Uterus (tissue), 4 donors: ENCODE data around the gene SERP2. TPM values are rescaled to one million over a fixed set of nuclear protein-coding genes. Genes with fewer than 3 reads are reported as not detected.
"Not testable (repeated sequence)": the region's sequence is repeated elsewhere in the genome, so short reads cannot be mapped to it uniquely, and the experiment has no call there.

Experiments used
- DNase-seq, 2 donors: peaks; one replicate each; pipeline ENCODE4 v3.0.0-alpha.2; 2019 to 2020
- H3K27ac ChIP-seq, 2 donors: fragments of 200-600 bp; sonication (generic); 1 replicate in 1 of 2; 2 replicates in 1 of 2; pipeline ENCODE4 v1.5.1; 2016 to 2018
- H3K27me3 ChIP-seq, 2 donors: fragments of 200-600 bp; sonication (generic); one replicate each; pipeline ENCODE4 v1.5.1; 2018 to 2019; ENCODE audit warnings: control low read depth in 1 of 2
- H3K36me3 ChIP-seq, 2 donors: fragments of 200-600 bp; sonication (generic); one replicate each; pipeline ENCODE4 v1.5.1; 2019; ENCODE audit warnings: control low read depth in 1 of 2
- H3K4me1 ChIP-seq, 2 donors: fragments of 200-600 bp; sonication (generic); one replicate each; pipeline ENCODE4 v1.5.1; 2018 to 2019; ENCODE audit warnings: control low read depth in 1 of 2
- H3K4me3 ChIP-seq, 2 donors: fragments of 200-600 bp; sonication (generic); 1 replicate in 1 of 2; 2 replicates in 1 of 2; pipeline ENCODE4 v1.5.1; 2018 to 2019; ENCODE audit warnings: mild to moderate bottlenecking in 1 of 2
- H3K9me3 ChIP-seq, 2 donors: fragments of 200-600 bp; sonication (generic); one replicate each; pipeline ENCODE4 v1.5.1; 2019; ENCODE audit warnings: control low read depth in 1 of 2
- POLR2A ChIP-seq, 2 donors: fragments of 450-650 bp; IDR thresholded peaks; one replicate each; pipeline ENCODE4 v1.6.1; 2016; ENCODE audit warnings: antibody characterized with exemption in 2 of 2, mild to moderate bottlenecking in 1 of 2, moderate library complexity in 1 of 2
- intact Hi-C: fragments of 100-400 bp; cut with DNase I; formaldehyde crosslinking; loops from one replicate; pipeline ENCODE4 v1.15.1; 2023; ENCODE audit warnings: low total_unique reads
- total RNA-seq, 4 donors: library from RNA; depleted of rRNA in 3 of 4; stranded (reverse); fragments of >200 nt in 3 of 4; gene quantifications; one replicate each; pipeline versions ENCODE4 v1.1.0 to v1.2.4, GENCODE V29; 2014 to 2023
- TF ChIP-seq, protein P1 (sequence below), 4 experiments: fragments of 200-600 bp in 2 of 4; fragments of 450-650 bp in 2 of 4; sonication (generic) in 2 of 4; IDR thresholded peaks; one replicate each; pipeline ENCODE4 v1.5.1; 2016 to 2019; ENCODE audit warnings: antibody characterized with exemption in 4 of 4, mild to moderate bottlenecking in 2 of 4, moderate library complexity in 1 of 4
- donor health status: DM: yes; HTN: yes; CAD: no.

SERP2 gene
- 10 to 100 TPM in 1 of 4 donors, 1 to 10 TPM in 2, under 1 TPM in 1; 0.77 to 12.6 (median 5.9) TPM for total RNA-seq

DNA sequence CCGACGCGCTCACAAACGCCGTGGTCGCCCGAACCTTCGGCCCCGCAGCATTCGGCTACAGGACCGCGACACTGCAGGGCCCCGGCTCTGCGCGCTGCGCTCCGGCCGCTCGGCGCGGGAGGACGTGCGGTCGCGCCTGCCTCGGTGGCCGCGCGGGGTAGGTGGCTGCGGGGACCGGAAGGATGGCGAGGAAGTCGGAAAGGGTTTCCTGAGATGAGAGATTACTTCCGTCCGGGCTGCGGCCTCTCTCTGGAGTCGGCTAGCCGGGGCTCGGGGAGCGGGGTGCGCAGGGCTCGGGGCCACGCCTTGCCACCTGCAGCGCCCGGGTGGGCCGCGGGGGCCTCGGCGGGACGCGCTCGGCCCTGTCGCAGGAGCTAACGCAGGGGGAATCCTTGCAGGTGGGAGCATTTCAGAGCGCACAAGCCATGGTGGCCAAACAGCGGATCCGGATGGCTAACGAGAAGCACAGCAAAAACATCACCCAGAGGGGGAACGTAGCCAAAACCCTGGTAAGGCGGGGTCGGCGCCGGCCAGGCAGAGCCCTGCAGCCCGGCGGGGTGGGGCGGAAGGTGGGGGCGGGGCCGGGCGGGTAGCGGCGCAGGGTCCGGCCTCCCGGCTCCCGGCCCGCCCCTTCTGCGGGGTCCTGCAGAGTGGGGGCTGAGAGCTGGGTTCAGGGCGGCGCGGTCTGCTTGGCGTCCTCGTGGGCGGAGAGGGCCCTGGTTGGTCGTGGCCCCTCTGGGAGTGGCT lies at the start of gene SERP2:
SERP2 (plus strand) TSS at position 224 of the 747 bp plus-strand sequence; CDS start at position 426, 202 bp downstream.
- no peaks in the 10 kb centered on the region for H3K36me3 ChIP-seq
- no peak for TF ChIP-seq POLR2A (IDR thresholded peaks at IDR 0.05)
- TF ChIP-seq, protein P1, sequence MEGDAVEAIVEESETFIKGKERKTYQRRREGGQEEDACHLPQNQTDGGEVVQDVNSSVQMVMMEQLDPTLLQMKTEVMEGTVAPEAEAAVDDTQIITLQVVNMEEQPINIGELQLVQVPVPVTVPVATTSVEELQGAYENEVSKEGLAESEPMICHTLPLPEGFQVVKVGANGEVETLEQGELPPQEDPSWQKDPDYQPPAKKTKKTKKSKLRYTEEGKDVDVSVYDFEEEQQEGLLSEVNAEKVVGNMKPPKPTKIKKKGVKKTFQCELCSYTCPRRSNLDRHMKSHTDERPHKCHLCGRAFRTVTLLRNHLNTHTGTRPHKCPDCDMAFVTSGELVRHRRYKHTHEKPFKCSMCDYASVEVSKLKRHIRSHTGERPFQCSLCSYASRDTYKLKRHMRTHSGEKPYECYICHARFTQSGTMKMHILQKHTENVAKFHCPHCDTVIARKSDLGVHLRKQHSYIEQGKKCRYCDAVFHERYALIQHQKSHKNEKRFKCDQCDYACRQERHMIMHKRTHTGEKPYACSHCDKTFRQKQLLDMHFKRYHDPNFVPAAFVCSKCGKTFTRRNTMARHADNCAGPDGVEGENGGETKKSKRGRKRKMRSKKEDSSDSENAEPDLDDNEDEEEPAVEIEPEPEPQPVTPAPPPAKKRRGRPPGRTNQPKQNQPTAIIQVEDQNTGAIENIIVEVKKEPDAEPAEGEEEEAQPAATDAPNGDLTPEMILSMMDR (IDR thresholded peaks at IDR 0.05) = peak in 1 of 4 experiments; percentile 28
- H3K4me1 ChIP-seq = no peaks in the 10 kb centered on the region
- intact Hi-C loops = no loop called here
- no peaks in the 10 kb centered on the region for H3K9me3 ChIP-seq
- peak within 1 kb of the TSS; percentile 45 to 66 for H3K4me3 ChIP-seq
- H3K27me3 ChIP-seq = no peaks in the 10 kb centered on the region
- H3K27ac ChIP-seq = peak within 1 kb of the TSS; percentile 69 to 78
- peak; percentile 56 to 60 for DNase-seq

DNA sequence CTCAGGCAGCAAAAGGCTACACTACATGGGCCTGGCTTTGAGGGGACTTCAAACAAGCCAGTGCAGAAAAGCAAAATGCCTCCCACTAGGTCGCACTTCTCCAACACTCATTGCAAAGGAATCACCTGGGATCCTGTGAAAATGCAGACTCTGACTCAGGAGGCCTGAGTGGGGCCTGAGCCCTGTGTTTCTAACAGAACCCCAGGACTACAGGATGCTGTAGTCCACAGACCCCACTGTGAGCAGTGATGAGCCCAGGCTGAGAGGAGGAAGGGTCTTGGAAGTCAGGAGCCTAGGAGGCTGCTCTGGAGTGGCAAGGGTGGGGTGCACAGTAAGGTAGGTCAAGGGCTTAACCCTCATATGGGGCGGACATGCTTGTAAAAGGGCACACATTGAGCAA lies 46.7 kb upstream of the SERP2 start:
- H3K27ac ChIP-seq = no peak overlapping the region

DNA sequence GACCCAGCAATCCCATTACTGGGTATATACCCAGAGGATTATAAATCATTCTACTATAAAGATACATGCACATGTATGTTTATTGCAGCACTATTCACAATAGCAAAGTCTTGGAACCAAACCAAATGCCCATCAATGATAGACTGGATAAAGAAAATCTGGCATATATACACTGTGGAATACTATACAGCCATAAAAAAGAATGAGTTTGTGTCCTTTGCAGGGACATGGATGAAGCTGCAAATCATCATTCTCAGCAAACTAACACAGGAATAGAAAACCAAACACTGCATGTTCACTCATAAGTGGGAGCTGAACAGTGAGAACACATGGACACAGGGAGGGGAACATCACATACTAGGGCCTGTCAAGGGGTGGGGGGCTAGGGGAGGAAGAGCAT lies 44.6 kb upstream of the SERP2 start:
- H3K4me3 ChIP-seq, DNase-seq, H3K27me3 ChIP-seq, H3K9me3 ChIP-seq, H3K27ac ChIP-seq, intact Hi-C loops, H3K36me3 ChIP-seq: not testable (repeated sequence)
- H3K4me1 ChIP-seq = peaks cover 0 to 16% of the 10 kb centered on the region in 2 donors

More for the DNA sequence above, 46.7 kb upstream of the SERP2 start:
- no peaks in the 10 kb centered on the region for H3K36me3 ChIP-seq
- DNase-seq = no peak
- H3K4me3 ChIP-seq = no peak overlapping the region
- TF ChIP-seq, protein P1 (IDR thresholded peaks at IDR 0.05) = no peak
- no peak for TF ChIP-seq POLR2A (IDR thresholded peaks at IDR 0.05)
- H3K9me3 ChIP-seq = no peaks in the 10 kb centered on the region
- H3K4me1 ChIP-seq = peaks cover 0 to 7% of the 10 kb centered on the region in 2 donors
- intact Hi-C loops = no loop called here
- H3K27me3 ChIP-seq = no peaks in the 10 kb centered on the region

DNA sequence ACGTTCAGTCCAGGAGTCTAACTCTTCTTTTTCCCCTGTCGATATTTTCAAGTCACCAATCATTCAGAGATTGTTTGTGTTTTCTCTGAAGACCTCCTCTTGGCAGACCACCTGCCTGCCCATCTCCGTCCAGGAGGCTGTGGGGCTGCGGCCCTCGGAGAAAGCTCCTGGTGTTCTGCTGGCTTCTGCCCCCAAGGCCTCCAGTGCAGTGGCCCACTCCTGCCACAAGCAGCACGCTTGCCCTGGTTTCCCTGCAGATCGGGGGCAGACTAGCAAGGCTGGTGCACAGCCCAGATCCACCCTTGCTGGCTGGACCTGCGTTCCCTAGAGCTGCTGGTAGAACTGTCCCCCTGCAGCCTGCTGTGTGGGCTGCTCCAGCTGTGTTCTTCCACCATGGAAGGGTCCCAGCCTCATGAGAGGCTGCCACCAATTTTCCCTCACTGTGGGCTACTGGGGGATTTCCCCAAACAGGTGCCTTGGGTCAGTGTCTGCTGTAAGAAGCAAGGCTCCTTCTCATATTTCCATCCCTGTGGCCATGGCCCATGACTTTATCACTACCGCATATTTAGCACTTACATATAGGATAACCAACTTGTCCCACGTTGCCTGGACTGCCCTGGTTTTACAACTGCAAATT lies 43.6 kb upstream of the SERP2 start:
- Histone ChIP-seq H3K27me3 (no peaks in the 10 kb centered on the region), H3K4me1 (peaks cover 0 to 16% of the 10 kb centered on the region in 2 donors), H3K9me3 (no peaks in the 10 kb centered on the region), H3K36me3 (no peaks in the 10 kb centered on the region), H3K4me3 (no peak overlapping the region), H3K27ac (no peak overlapping the region)
- no peak for TF ChIP-seq POLR2A (IDR thresholded peaks at IDR 0.05)
- TF ChIP-seq, protein P1 (IDR thresholded peaks at IDR 0.05) = no peak
- DNase-seq = no peak
- intact Hi-C loops = no loop called here

DNA sequence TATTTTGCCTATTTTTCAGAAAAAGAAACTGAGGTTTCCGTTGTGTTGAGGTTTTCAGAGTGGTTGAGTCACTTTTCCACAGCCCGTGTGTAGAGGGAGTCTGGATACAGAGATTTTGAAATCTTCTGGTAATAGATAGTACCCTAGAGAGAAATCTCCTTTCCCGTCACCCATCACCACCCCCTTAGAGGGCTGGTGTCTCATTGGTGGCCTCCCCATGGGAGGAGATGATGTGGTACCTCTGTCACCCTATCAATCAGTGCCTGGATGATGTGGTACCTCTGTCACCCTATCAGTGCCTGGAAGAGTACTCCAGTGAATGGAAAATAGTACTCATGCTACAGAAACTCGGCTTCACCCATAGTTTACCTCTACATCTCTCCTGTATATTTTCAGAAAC lies 42.2 kb upstream of the SERP2 start:
- Histone ChIP-seq H3K9me3 (no peaks in the 10 kb centered on the region), H3K4me1 (peaks cover 0 to 16% of the 10 kb centered on the region in 2 donors), H3K27me3 (no peaks in the 10 kb centered on the region), H3K4me3 (no peak overlapping the region), H3K36me3 (no peaks in the 10 kb centered on the region), H3K27ac (peak overlapping the region; percentile 81 to 85)
- TF ChIP-seq POLR2A (IDR thresholded peaks at IDR 0.05) = no peak
- TF ChIP-seq, protein P1 (IDR thresholded peaks at IDR 0.05) = no peak
- intact Hi-C loops = no loop called here
- DNase-seq = no peak
